Activated CD8-positive, alpha-beta T cell treated with anti-CD3 and anti-CD28 coated beads for 36 hours (primary cell): ENCODE measurements around the gene DEPP1. TPM values are rescaled to one million over a fixed set of nuclear protein-coding genes. Genes with fewer than 3 reads are reported as not detected.

Experiments used
- ATAC-seq: fragments of 200-7000 bp; cut with Tn5 transposase; one replicate; pipeline ENCODE4 v1.10.0; 2021; ENCODE audit warnings: mild to moderate bottlenecking, moderate library complexity
- CTCF ChIA-PET: fragments of 350-600 bp; sonication (Branson Sonifier 250); formaldehyde crosslinking; loops from one replicate; lab custom pipeline; 2021; ENCODE audit warnings: antibody characterized with exemption; lab: Charles Lee
- POLR2A ChIA-PET: fragments of 350-600 bp; sonication (Branson Sonifier 250); formaldehyde crosslinking; loops from one replicate; lab custom pipeline; 2021; ENCODE audit warnings: antibody characterized with exemption; lab: Charles Lee
- DNase-seq: peaks from one replicate; pipeline ENCODE4 v3.0.0-alpha.2; 2020
- H3K27ac Mint-ChIP-seq: one replicate; pipeline ENCODE4 v1.8.0; 2021; ENCODE audit warnings: mild to moderate bottlenecking, mixed read lengths
- H3K27me3 Mint-ChIP-seq: one replicate; pipeline ENCODE4 v1.8.0; 2021; ENCODE audit warnings: mixed read lengths
- H3K36me3 Mint-ChIP-seq: one replicate; pipeline ENCODE4 v1.8.0; 2021; ENCODE audit warnings: low read depth, mixed read lengths
- H3K4me1 Mint-ChIP-seq: one replicate; pipeline ENCODE4 v1.8.0; 2021; ENCODE audit warnings: low read depth, mixed read lengths
- H3K4me3 Mint-ChIP-seq: one replicate; pipeline ENCODE4 v1.8.0; 2021; ENCODE audit warnings: mild to moderate bottlenecking, moderate library complexity, mixed read lengths
- H3K9me3 Mint-ChIP-seq: one replicate; pipeline ENCODE4 v1.8.0; 2021; ENCODE audit warnings: mixed read lengths
- CTCF ChIP-seq: fragments of 200-600 bp; IDR thresholded peaks from one replicate; pipeline ENCODE4 v1.8.0; 2022; ENCODE audit warnings: antibody characterized with exemption, mild to moderate bottlenecking
- intact Hi-C: fragments of 100-400 bp; cut with micrococcal nuclease; formaldehyde crosslinking; loops from one replicate; pipeline ENCODE4 v1.10.0; 2022
- total RNA-seq, 2 experiments: library from RNA; stranded (reverse); gene quantifications; one replicate each; pipeline ENCODE4 v1.2.3, GENCODE V29; 2021

Gene DEPP1
- total RNA-seq, 2 experiments from 2014 or later, result 0.16 to 0.27 TPM

GRCh38 chr10:44948642-44949041 lies 30.0 kb downstream of the DEPP1 start:
- CTCF ChIA-PET, result interaction anchor here (1.7 to 3.3 kb wide), 3 partner anchors 16 to 18 kb away, joined by 7 to 20 read pairs (median 9); no protein-coding TSS in a partner anchor
- Mint-ChIP-seq H3K4me1 (peaks cover 4% of the 10 kb centered on the region), H3K27me3 (peaks cover 4% of the 10 kb centered on the region), H3K27ac (peak overlapping the region; percentile 14), H3K4me3 (no peak overlapping the region), H3K9me3 (peaks cover 12% of the 10 kb centered on the region), H3K36me3 (no peaks in the 10 kb centered on the region)
- POLR2A ChIA-PET, result interaction anchor here (1.1 kb wide), 1 partner anchor 22 kb away, joined by 3 read pairs; no protein-coding TSS in a partner anchor
- DNase-seq, result no peak
- no peak for TF ChIP-seq CTCF
- intact Hi-C loops, result no loop called here
- no peak for ATAC-seq

DNA sequence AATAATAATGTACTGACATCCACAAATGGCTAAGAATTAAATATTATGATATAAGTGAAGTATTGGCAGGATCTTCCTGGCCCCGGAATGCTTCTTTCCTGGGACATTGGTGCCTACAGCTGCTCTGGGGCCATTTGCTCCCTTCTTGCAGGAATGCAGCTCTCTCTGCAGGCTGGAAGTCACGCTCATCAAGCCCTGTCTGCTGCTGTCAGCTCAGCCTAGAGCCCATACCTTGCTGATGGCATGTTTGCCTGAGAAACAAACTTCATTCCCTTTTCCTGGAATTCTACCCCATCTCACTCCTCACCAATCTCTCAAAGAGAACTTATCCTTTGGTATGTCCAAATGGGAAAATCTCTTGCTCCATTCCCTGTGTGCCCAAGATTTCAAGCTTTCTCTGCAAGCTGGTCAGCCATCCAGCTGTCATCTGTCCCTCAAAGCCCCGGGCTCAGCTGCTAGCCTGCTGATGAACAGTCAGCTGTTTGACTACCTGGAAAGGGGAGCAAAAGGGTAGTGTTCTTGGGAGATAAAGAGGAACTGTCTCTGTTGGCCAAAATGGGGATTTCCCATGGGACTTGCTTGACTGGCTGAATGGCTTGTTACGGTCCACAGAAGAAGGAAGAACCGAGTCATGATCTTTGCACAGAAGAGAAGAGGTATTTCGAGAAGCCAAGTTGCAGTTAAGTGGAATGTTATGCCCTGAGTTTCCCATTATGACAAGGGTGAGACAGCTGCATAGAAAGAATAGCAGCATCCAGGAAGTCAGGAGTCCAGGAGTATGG lies 31.0 kb downstream of the DEPP1 start:
- DNase-seq, result no peak
- intact Hi-C loops, result no loop called here
- peaks cover 15% of the 10 kb centered on the region for H3K9me3 Mint-ChIP-seq
- peaks cover 9% of the 10 kb centered on the region for H3K27me3 Mint-ChIP-seq
- peaks cover 4% of the 10 kb centered on the region for H3K4me1 Mint-ChIP-seq
- no peak overlapping the region for H3K4me3 Mint-ChIP-seq
- ChIA-PET CTCF (interaction anchor here (1.9 to 3.3 kb wide), 2 partner anchors 15 to 19 kb away, joined by 9 to 20 read pairs; no protein-coding TSS in a partner anchor), POLR2A (no interaction called here)
- no peak for ATAC-seq
- H3K36me3 Mint-ChIP-seq, result no peaks in the 10 kb centered on the region
- no peak overlapping the region for H3K27ac Mint-ChIP-seq
- no peak for TF ChIP-seq CTCF

DNA sequence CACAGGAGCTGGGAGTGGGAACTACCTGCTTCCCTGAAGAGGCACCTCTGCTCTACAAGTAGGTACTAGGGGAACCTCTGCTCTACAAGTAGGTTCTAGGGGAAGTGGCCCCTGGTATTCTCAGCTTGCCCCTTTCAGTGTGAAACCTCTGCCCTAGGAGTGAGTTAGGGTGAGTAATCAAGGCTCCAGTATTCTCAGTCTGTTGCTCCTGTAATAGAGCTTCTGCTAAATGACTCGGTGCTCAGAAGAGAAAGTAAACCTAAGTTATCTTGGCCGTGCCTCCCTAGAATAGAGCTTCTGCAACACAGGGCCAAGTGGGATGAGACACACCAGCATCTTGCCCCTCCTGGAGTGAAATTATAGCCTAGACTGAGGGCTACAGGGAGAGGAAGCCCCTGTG lies 32.4 kb downstream of the DEPP1 start:
- ATAC-seq (peak; percentile 58), DNase-seq (no peak)
- H3K27me3 Mint-ChIP-seq, result peaks cover 11% of the 10 kb centered on the region
- peaks cover 15% of the 10 kb centered on the region for H3K9me3 Mint-ChIP-seq
- ChIA-PET POLR2A (interaction anchor here (0.8 to 0.9 kb wide), 2 partner anchors 13 to 20 kb away, joined by 3 to 4 read pairs; no protein-coding TSS in a partner anchor), CTCF (interaction anchor here (0.8 to 3.3 kb wide), 2 partner anchors 14 to 28 kb away, joined by 3 to 20 read pairs; no protein-coding TSS in a partner anchor)
- peaks cover 4% of the 10 kb centered on the region for H3K4me1 Mint-ChIP-seq
- no peak overlapping the region for H3K4me3 Mint-ChIP-seq
- no peak for TF ChIP-seq CTCF
- intact Hi-C loops, result no loop called here
- no peaks in the 10 kb centered on the region for H3K36me3 Mint-ChIP-seq
- H3K27ac Mint-ChIP-seq, result no peak overlapping the region

- no peaks in the 10 kb centered on the region for H3K36me3 Mint-ChIP-seq
- peaks cover 15% of the 10 kb centered on the region for H3K9me3 Mint-ChIP-seq
- CTCF ChIA-PET, result interaction anchor here (1.8 kb wide), 1 partner anchor 12 kb away, joined by 14 read pairs; no protein-coding TSS in a partner anchor
- H3K4me1 Mint-ChIP-seq, result peaks cover 4% of the 10 kb centered on the region
- no peak for ATAC-seq
- H3K27me3 Mint-ChIP-seq, result peaks cover 13% of the 10 kb centered on the region
- no peak overlapping the region for H3K27ac Mint-ChIP-seq
- no peak for DNase-seq
- intact Hi-C loops, result no loop called here
- no peak for TF ChIP-seq CTCF
- H3K4me3 Mint-ChIP-seq, result no peak overlapping the region
- POLR2A ChIA-PET, result interaction anchor here (1.1 kb wide), 1 partner anchor 25 kb away, joined by 4 read pairs; no protein-coding TSS in a partner anchor
Measured at GRCh38 chr10:44944354-44944753, 34.3 kb downstream of the DEPP1 start.
